Motor neuron (in vitro differentiated cells): ENCODE measurements around the gene FILIP1L. TPM values are rescaled to one million over a fixed set of nuclear protein-coding genes. Genes with fewer than 3 reads are reported as not detected.

Source experiments
- ATAC-seq, 8 experiments: fragments of 200-7000 bp; cut with Tn5 transposase; replicated peaks in 6 of 8; 2 replicates each; pipeline ENCODE4 v1.8.0; 2021; ENCODE audit warnings: mild to moderate bottlenecking in 8 of 8, moderate library complexity in 8 of 8
- H3K27ac ChIP-seq, 2 donors: fragments of 250-450 bp; sonication (Bioruptor Pico); 2 replicates each; pipeline ENCODE4 v1.9.0; 2021; ENCODE audit warnings: antibody characterized with exemption in 2 of 2, mild to moderate bottlenecking in 2 of 2, moderate library complexity in 1 of 2
- H3K4me1 ChIP-seq, 2 donors: fragments of 250-450 bp; sonication (Bioruptor Pico); replicated peaks in 1 of 2; 2 replicates each; pipeline ENCODE4 v1.6.1; 2021; ENCODE audit warnings: antibody characterized with exemption in 2 of 2, mild to moderate bottlenecking in 2 of 2, moderate library complexity in 1 of 2
- H3K4me3 ChIP-seq, 5 donors: fragments of 250-450 bp; sonication (Bioruptor Pico); 2 replicates each; pipeline ENCODE4 v1.9.0; 2021; ENCODE audit warnings: antibody characterized with exemption in 5 of 5, mild to moderate bottlenecking in 5 of 5, moderate library complexity in 4 of 5
- WGBS, 10 experiments: fragments of 450-650 bp; shearing (Covaris generic); methylation state at CpG; one replicate each; pipeline ENCODE4 v1.0.0; 2022; 5-methylcytosine and 5-hydroxymethylcytosine counted together
- in situ Hi-C, 9 experiments: fragments of 400-800 bp; cut with MboI; loops; one replicate each; pipeline ENCODE4 v1.15.0; 2021; ENCODE audit warnings: low sequenced_read_pairs in 9 of 9, low pct_unique_long_range_greater_than_20kb in 2 of 9; ENCODE audit not compliant: unreplicated experiment in 9 of 9
- total RNA-seq, 8 experiments: library from RNA; unstranded; fragments of 300-600 nt; gene quantifications; 2 replicates each; pipeline versions ENCODE4 v1.2.3 to v1.2.4, GENCODE V29; 2022

The FILIP1L gene
- total RNA-seq, 8 experiments from 2014 or later: 2.2 to 31.1 (median 6.3) TPM

DNA sequence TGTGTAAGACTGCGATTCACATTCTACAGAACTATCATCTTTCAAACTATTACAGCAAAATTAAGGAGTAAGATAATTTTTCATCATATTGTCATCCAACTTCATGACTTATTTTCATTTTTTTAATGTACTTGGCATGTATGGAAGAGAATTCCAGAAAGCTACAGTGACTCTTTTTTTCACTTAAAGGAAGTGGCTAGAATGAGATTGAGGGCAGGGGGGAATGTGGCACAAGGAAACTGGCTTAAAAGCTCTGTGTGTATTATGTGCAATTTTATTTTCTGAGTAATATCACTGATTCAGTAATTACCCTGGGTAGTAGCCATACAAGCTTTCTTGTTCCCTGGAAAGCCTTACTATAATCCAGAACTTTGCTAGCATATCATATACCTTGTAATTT is 94.6 kb downstream of the FILIP1L start:
- no peak for ATAC-seq
- no peaks in the 10 kb centered on the region for H3K4me1 ChIP-seq
- 50 to 100% (median 89%) methylated on average over 1 of the region's 1 CpG; no CpG with 5 or more reads in 1 of the 10 experiments for WGBS, 10 experiments

DNA sequence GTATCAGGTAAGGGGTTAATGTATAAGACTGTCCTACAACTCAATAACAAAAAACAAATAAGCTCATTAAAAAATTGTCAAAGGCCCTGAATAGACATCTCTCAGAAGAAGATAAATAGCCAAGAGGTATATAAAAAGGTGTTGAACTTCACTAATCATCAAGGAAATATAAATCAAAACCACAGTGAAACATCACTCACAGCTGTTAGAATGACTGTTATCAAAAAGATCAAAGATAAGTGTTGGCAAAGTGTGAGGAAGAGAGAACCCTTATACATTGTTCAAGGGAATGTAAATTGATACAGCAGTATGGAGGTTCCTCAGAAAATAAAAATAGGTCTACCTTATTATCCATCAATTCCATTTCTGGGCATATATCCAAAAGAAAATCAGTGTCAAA is 95.5 kb downstream of the FILIP1L start:
- no peak overlapping the region for H3K4me3 ChIP-seq
- ATAC-seq: no peak
- H3K27ac ChIP-seq: no peak overlapping the region
- in situ Hi-C loops: no loop called here
- H3K4me1 ChIP-seq: no peaks in the 10 kb centered on the region

More for the DNA sequence above, 94.6 kb downstream of the FILIP1L start:
- Histone ChIP-seq H3K27ac (no peak overlapping the region), H3K4me3 (no peak overlapping the region)
- in situ Hi-C loops: no loop called here

DNA sequence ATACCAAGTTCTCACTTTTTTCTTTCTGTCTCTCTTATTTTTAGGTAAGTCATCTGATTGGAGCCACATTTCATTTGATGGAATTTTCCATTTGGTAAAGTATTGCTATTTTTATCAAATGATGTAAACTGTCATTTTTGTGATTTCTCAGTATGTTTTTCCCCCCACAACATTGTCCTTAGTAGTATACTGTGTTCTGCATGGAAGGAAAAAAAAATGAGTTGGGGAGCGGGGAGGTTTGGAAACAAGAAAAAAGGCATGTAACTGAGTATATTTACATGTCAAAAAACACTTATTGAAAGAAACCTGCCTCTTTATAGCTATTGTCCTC is 104.2 kb downstream of the FILIP1L start:
- Histone ChIP-seq H3K4me3 (no peak overlapping the region), H3K27ac (no peak overlapping the region), H3K4me1 (no peaks in the 10 kb centered on the region)
- no peak for ATAC-seq
- in situ Hi-C loops: no loop called here
- 82 to 100% (median 100%) methylated on average over 1 of the region's 1 CpG; no CpG with 5 or more reads in 3 of the 10 experiments for WGBS, 10 experiments

- in situ Hi-C loops: no loop called here
- no peak overlapping the region for H3K27ac ChIP-seq
- no peaks in the 10 kb centered on the region for H3K4me1 ChIP-seq
- H3K4me3 ChIP-seq: no peak overlapping the region
- ATAC-seq: peak in 1 of 8 experiments; percentile 54
- WGBS, 10 experiments: 40 to 100% (median 75%) methylated on average over 1 to 5 of the region's 5 CpGs
These were observed 104.8 kb downstream of the FILIP1L start for GRCh38 chr3:100009276-100010086.

DNA sequence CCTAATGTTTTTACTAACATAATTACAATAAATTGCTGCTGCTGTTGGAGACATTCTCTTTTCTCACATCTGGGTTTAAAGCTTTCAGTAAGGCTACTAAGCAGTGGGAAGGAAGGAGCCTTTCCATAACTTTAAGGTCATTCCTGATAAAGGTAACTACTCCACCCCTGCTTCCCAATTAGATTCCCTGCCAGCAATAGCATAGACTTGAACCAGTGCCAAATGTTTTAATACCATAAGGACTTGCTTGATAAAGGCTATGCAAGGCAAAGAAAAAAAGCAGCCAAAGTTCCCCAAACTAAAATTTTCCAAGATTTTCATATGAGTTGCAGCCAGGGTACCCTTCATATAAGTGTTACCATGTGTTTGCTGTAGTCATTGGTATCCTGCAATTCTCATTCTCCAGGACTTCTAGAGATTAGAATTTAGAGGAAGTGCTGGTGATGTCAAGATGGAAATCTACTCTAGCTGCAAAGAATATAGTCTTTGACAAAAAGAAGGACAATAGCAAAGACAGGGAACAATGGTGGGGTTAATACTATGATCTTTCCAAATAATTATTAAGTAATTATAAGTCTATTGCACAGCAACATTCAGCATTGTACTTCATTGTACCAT is 106.1 kb downstream of the FILIP1L start:
- peaks cover 1 to 4% of the 10 kb centered on the region in 2 donors for H3K4me1 ChIP-seq
- no peak overlapping the region for H3K27ac ChIP-seq
- H3K4me3 ChIP-seq: no peak overlapping the region
- in situ Hi-C loops: no loop called here
- ATAC-seq: no peak

- in situ Hi-C loops: no loop called here
- WGBS, 10 experiments: 80 to 100% (median 94%) methylated on average over 1 to 3 of the region's 3 CpGs; no CpG with 5 or more reads in 1 of the 10 experiments
- Histone ChIP-seq H3K27ac (no peak overlapping the region), H3K4me3 (no peak overlapping the region), H3K4me1 (peaks cover 9 to 13% of the 10 kb centered on the region in 2 donors)
- no peak for ATAC-seq
These were observed 107.0 kb downstream of the FILIP1L start for GRCh38 chr3:100007313-100007712.

- no peak for ATAC-seq
- no peak overlapping the region for H3K4me3 ChIP-seq
- H3K4me1 ChIP-seq: peaks cover 12 to 19% of the 10 kb centered on the region in 2 donors
- WGBS, 10 experiments: 4 to 100% (median 78%) methylated on average over 1 to 2 of the region's 2 CpGs
- in situ Hi-C loops: no loop called here
- H3K27ac ChIP-seq: no peak overlapping the region
These were observed 107.6 kb downstream of the FILIP1L start for GRCh38 chr3:100006570-100007271.

DNA sequence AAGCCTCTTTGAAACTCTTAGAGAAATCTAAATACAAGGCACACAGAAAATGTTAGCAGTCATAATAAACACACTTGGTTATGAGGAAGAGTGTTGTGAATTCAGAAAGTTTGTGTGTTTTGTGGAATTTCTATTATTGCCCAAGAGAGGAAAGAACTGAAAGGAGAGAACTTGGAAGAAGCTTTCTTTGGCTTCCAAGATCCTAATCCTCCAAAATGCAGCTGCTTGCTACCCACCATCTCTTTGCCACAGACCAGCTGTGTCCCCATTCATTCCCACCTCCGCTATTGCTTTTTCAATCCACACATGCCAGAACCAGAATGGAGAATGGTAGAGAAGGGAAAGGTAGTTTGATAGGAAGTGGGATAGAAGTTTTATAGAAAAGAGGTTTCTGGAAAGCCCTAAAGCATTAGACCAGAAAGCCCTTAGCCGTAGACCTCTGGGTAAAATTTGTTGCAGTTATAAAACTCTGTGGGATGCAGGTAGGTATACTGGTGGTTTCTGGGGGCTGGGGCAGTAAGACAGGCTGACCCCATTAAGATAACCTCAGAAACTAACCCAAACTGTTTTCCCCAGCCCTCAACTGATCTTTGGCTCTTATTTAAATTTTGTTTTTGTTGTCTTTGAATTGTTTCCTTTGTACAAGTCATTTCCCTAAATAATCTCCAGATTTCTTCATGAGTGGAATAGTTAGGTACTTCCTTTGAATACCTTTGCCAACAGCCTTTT is 108.5 kb downstream of the FILIP1L start:
- ATAC-seq: no peak
- H3K4me1 ChIP-seq: peaks cover 16 to 20% of the 10 kb centered on the region in 2 donors
- H3K4me3 ChIP-seq: no peak overlapping the region
- H3K27ac ChIP-seq: no peak overlapping the region
- in situ Hi-C loops: no loop called here
- 70 to 100% (median 100%) methylated on average over 1 to 2 of the region's 2 CpGs; no CpG with 5 or more reads in 3 of the 10 experiments for WGBS, 10 experiments

- WGBS, 10 experiments: 80 to 100% (median 90%) methylated on average over 1 of the region's 1 CpG; no CpG with 5 or more reads in 3 of the 10 experiments
- Histone ChIP-seq H3K27ac (no peak overlapping the region), H3K4me3 (no peak overlapping the region), H3K4me1 (peaks cover 16 to 20% of the 10 kb centered on the region in 2 donors)
- no peak for ATAC-seq
- in situ Hi-C loops: no loop called here
These were observed 109.4 kb downstream of the FILIP1L start for GRCh38 chr3:100004931-100005330.

- in situ Hi-C loops: no loop called here
- ATAC-seq: peak in 1 of 8 experiments; percentile 23
- H3K27ac ChIP-seq: no peak overlapping the region
- peaks cover 16 to 20% of the 10 kb centered on the region in 2 donors for H3K4me1 ChIP-seq
- WGBS, 10 experiments: 92 to 100% (median 100%) methylated on average over 1 to 4 of the region's 4 CpGs; no CpG with 5 or more reads in 1 of the 10 experiments
- no peak overlapping the region for H3K4me3 ChIP-seq
These were observed 110.4 kb downstream of the FILIP1L start for GRCh38 chr3:100003609-100004503.

DNA sequence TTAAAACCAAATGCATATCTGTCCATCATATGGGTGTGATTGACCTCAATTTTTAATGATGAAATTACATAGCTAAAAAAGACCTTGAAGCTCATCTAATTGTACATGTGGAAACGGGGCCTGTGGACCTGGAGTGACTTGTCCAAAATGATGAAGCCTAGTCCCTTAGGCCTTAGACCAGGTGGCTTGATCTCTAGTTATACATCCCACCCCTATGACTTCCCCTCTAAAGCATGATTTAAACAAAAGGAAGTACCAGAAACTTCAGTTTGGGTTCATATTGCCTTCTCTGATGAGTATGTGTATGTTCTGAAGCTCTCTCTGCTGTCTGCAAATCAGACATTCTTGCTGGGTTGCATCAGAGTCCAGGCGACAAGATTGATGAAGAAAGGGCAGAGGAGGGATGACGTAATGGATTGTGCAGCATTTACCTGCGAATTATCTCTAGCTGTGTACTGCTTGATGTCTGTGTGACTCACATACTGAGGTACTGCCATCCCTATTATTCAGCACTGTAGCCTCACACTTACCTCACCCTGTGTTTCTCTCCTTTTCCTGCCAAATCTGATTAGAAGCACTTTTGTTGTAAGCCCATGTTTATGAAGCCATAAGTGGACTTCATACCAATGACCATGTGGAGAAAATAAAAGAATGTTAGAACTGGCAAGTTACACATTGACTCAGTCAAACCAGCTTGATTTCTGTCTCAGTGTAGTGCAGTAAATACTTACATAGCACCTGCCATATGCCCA is 111.5 kb downstream of the FILIP1L start:
- in situ Hi-C loops: no loop called here
- WGBS, 10 experiments: 27 to 100% (median 74%) methylated on average over 1 to 4 of the region's 4 CpGs; no CpG with 5 or more reads in 3 of the 10 experiments
- Histone ChIP-seq H3K4me3 (no peak overlapping the region), H3K27ac (peak overlapping the region; percentile 11 to 65), H3K4me1 (peaks cover 16 to 20% of the 10 kb centered on the region in 2 donors)
- peak in 7 of 8 experiments; percentile 23 to 100 (median 99) for ATAC-seq
